ENCODE results near the gene SH3BP1. TPM values are rescaled to one million over a fixed set of nuclear protein-coding genes. Genes with fewer than 3 reads are reported as not detected.

SH3BP1 gene
- total RNA-seq, 1 donor from 2014 or later = 10.3 TPM

DNA sequence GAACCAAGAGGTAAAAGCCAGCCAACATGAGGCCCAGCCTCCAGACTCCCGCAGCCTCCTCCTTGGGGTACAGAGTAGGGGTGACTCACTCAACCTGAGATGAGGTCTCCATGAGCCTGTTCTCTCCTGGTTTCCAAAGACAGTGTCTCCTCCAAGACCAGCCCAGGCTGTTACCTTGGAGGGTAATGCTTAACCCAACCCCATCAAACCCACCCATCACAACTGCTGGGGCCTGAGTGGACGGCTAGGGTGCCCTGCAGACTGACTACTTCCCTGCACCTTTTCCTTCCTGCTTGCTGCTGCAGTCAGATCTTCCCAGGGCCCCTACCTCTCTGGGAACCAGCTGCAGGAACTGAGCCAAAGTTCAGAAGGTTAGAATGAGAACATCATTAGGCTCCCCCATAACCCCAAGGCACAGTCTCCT lies 41.5 kb downstream of the SH3BP1 start:
- no peak overlapping the region for H3K27ac ChIP-seq
- no peak overlapping the region for H3K4me3 ChIP-seq
- no peaks in the 10 kb centered on the region for H3K9me3 ChIP-seq (ENCODE audit: low read depth)
- H3K4me1 ChIP-seq = no peaks in the 10 kb centered on the region
- no peak overlapping the region for H3K9ac ChIP-seq
- H3K27me3 ChIP-seq = peaks cover 3% of the 10 kb centered on the region
- Mint-ChIP-seq H3K36me3 (no peaks in the 10 kb centered on the region), H3K27me3 (ENCODE audit: insufficient read depth, low read depth) (no peaks in the 10 kb centered on the region), H3K4me3 (no peak overlapping the region), H3K4me1 (peaks cover 16% of the 10 kb centered on the region), H3K9me3 (no peaks in the 10 kb centered on the region), H3K27ac (peak overlapping the region; percentile 90)
- no peak overlapping the region for H2AFZ ChIP-seq (replicated peaks)
- DNase-seq (ENCODE audit: low spot score) = no peak
- TF ChIP-seq EZH2phosphoT487 (IDR thresholded peaks at IDR 0.05) (no peak), EZH2 (IDR thresholded peaks at IDR 0.05) (no peak)
- TF ChIP-seq, protein P1, sequence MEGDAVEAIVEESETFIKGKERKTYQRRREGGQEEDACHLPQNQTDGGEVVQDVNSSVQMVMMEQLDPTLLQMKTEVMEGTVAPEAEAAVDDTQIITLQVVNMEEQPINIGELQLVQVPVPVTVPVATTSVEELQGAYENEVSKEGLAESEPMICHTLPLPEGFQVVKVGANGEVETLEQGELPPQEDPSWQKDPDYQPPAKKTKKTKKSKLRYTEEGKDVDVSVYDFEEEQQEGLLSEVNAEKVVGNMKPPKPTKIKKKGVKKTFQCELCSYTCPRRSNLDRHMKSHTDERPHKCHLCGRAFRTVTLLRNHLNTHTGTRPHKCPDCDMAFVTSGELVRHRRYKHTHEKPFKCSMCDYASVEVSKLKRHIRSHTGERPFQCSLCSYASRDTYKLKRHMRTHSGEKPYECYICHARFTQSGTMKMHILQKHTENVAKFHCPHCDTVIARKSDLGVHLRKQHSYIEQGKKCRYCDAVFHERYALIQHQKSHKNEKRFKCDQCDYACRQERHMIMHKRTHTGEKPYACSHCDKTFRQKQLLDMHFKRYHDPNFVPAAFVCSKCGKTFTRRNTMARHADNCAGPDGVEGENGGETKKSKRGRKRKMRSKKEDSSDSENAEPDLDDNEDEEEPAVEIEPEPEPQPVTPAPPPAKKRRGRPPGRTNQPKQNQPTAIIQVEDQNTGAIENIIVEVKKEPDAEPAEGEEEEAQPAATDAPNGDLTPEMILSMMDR (IDR thresholded peaks at IDR 0.05) = no peak
- no peaks in the 10 kb centered on the region for H3K36me3 ChIP-seq
- H3K4me2 ChIP-seq = no peak overlapping the region
- H4K20me1 ChIP-seq (ENCODE audit: low read depth) = no peaks in the 10 kb centered on the region
- no peaks in the 10 kb centered on the region for H3K79me2 ChIP-seq (ENCODE audit: low read depth)
- peaks cover 20% of the 10 kb centered on the region for H3F3A ChIP-seq (ENCODE audit: low read depth)

DNA sequence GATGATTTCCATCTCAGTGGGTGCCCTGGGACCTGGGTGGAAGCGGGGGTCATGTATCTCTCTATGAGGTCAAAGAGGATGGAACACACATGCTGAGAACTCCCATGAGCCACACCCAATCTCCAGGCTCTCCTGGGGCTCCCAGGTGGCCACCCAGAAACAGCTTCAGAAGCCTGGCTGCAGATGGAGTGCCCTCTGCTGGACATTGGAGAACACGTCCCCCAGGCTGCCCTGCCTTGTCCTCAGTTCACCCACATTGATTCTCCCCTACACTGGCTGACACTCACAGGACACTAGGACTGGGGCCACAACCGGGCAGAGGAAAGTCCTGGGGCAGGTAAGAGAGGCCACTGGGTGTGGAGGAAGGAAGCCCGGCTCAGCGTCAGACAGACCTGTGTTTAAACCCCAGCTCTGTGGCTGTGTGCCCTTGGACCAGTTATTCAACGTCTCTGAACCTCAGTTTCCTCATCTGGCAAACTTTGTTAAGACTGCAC lies 42.1 kb downstream of the SH3BP1 start:
- Histone ChIP-seq H2AFZ (replicated peaks) (no peak overlapping the region), H4K20me1 (ENCODE audit: low read depth) (no peaks in the 10 kb centered on the region), H3K79me2 (ENCODE audit: low read depth) (peaks cover 2% of the 10 kb centered on the region), H3K9me3 (ENCODE audit: low read depth) (no peaks in the 10 kb centered on the region), H3K4me2 (no peak overlapping the region), H3K36me3 (no peaks in the 10 kb centered on the region), H3K9ac (no peak overlapping the region), H3F3A (ENCODE audit: low read depth) (peaks cover 14% of the 10 kb centered on the region), H3K4me3 (no peak overlapping the region), H3K4me1 (no peaks in the 10 kb centered on the region), H3K27ac (no peak overlapping the region), H3K27me3 (no peaks in the 10 kb centered on the region)
- H3K9me3 Mint-ChIP-seq = no peaks in the 10 kb centered on the region
- H3K4me3 Mint-ChIP-seq = no peak overlapping the region
- H3K27ac Mint-ChIP-seq = peak overlapping the region; percentile 37
- peak; percentile 89 for DNase-seq (ENCODE audit: low spot score)
- H3K27me3 Mint-ChIP-seq (ENCODE audit: insufficient read depth, low read depth) = no peaks in the 10 kb centered on the region
- no peak for TF ChIP-seq EZH2 (IDR thresholded peaks at IDR 0.05)
- TF ChIP-seq, protein P1 (IDR thresholded peaks at IDR 0.05) = peak; percentile 88
- no peaks in the 10 kb centered on the region for H3K36me3 Mint-ChIP-seq
- peaks cover 17% of the 10 kb centered on the region for H3K4me1 Mint-ChIP-seq

GRCh38 chr22:37684803-37685615 lies 45.5 kb downstream of the SH3BP1 start:
- no peak overlapping the region for H3K4me3 ChIP-seq
- H3K27ac ChIP-seq = no peak overlapping the region
- H3K4me3 Mint-ChIP-seq = peak overlapping the region; percentile 97
- H2AFZ ChIP-seq (replicated peaks) = no peak overlapping the region
- no peaks in the 10 kb centered on the region for H3K36me3 Mint-ChIP-seq
- H3K9me3 Mint-ChIP-seq = no peaks in the 10 kb centered on the region
- no peaks in the 10 kb centered on the region for H3K27me3 Mint-ChIP-seq (ENCODE audit: insufficient read depth, low read depth)
- H4K20me1 ChIP-seq (ENCODE audit: low read depth) = no peaks in the 10 kb centered on the region
- H3K4me1 ChIP-seq = no peaks in the 10 kb centered on the region
- H3K9me3 ChIP-seq (ENCODE audit: low read depth) = no peaks in the 10 kb centered on the region
- H3K4me1 Mint-ChIP-seq = peaks cover 14% of the 10 kb centered on the region
- H3K27me3 ChIP-seq = no peaks in the 10 kb centered on the region
- H3K9ac ChIP-seq = no peak overlapping the region
- TF ChIP-seq, protein P1 (IDR thresholded peaks at IDR 0.05) = no peak
- no peak for TF ChIP-seq EZH2phosphoT487 (IDR thresholded peaks at IDR 0.05)
- no peak for TF ChIP-seq EZH2 (IDR thresholded peaks at IDR 0.05)
- no peak overlapping the region for H3K4me2 ChIP-seq
- no peak overlapping the region for H3K27ac Mint-ChIP-seq
- no peak for DNase-seq (ENCODE audit: low spot score)
- no peaks in the 10 kb centered on the region for H3F3A ChIP-seq (ENCODE audit: low read depth)
- no peaks in the 10 kb centered on the region for H3K36me3 ChIP-seq
- peaks cover 12% of the 10 kb centered on the region for H3K79me2 ChIP-seq (ENCODE audit: low read depth)
